Colon (tissue), 2 donors: ENCODE measurements around the gene TEKT2.

ENCODE experiments used
- FAIRE-seq: peaks from 2 replicates; lab custom pipeline; 2012; peaks lifted over from hg19 to GRCh38; lab: Jason Lieb, UNC
- donor health status: control.
- donor health status: control.

TEKT2 gene, protein sequence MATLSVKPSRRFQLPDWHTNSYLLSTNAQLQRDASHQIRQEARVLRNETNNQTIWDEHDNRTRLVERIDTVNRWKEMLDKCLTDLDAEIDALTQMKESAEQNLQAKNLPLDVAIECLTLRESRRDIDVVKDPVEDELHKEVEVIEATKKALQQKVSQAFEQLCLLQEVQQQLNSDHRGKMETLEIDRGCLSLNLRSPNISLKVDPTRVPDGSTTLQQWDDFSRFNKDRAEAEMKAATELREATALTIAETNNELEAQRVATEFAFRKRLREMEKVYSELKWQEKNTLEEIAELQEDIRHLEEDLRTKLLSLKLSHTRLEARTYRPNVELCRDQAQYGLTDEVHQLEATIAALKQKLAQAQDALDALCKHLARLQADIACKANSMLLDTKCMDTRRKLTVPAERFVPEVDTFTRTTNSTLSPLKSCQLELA

DNA sequence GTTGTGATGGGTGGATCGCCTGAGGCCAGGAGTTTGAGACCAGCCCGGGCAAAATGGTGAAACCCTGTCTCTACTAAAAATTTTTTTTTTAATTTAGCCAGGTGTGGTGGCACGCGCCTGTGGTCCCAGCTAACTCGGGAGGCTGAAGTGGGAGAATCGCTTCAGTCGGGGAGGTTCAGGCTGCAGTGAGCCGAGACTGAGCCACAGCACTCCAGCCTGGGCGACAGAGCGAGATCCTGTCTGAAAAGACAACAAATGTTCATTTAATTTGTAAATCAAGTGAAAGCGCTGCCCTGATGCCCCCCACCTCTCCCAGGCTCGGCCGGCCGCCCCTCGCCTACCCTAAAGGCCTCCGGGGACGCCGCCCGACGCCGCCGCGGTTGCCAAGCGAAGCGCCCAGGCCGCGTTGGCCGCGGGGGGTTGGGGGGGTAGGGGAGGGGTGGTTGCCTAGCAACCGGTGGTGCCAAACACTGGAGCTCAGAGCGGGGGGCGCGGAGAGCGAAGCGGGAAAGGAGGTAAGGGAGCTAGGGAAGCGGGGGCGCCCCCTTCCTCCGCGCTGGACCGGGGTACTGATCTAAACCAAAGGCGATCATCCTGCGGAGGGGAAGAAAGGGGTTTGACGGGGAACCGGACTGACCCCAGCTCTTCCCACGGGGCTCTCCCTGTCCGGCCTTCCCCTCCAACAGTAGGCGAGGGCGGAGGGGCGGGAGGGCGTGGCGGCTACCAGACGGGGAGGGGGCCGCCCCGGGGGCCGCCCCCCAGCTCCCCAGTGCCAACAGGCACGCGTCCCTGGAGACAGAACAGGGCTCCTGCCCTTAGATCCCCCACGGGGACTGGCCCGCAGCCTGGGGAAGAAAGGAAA lies at the start of gene TEKT2:
Gene TEKT2, plus strand, starts transcription at position 460 of the 862 bp plus-strand sequence. CDS start 828 bp downstream, outside the sequence.
- FAIRE-seq: no peak

DNA sequence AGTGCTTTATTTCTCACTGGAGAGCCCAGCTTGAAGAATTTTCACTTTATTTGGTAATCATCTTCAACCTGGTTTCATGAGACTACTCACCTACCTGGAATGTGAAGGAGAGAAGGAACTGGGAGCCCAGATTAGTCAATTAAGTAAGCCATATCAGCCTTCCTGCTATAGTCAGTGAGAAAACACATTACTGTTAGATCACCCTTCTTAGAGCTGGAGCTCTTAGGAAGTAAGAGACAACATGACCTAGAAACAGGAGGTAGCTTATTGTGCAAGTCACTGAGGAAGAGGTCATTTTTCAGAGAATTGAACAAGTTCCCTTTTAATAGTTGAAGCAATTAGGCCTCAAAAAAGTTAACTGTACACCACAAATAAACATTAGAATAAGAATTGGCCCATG lies 49.2 kb upstream of the TEKT2 start:
- FAIRE-seq: no peak

DNA sequence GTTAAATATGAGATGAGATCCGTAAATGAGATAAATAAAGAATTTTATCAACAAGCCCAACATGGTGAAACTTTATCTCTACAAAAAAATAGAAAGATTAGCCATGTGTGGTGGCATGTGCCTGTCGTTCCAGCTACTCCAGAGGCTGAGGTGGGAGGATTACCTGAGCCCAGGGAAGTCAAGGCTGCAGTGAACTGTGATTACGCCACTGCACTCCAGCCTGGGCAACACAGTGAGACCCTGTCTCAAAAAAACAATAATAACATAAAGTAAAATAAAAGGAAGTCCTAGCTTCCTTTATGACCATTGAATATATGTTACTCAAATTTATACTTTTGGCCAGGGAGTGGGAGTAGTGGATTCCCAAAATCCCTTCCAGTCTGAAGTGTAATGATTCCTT lies 48.7 kb upstream of the TEKT2 start:
- no peak for FAIRE-seq

DNA sequence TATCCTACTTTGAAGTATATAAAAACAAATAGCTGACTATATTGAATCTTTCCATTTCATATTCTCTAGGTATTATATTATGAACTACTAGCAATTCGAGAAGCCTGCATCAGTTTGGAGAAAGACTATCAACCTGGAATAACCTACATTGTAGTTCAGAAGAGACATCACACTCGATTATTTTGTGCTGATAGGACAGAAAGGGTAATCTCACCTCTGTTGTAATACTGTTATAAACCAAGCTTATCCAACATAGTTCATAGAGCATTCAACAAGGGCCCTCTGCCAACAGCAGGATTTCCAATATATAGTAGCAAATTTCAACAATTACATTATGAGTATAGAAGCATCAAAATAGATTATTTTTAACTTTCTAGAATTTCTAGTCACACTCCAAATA lies 43.7 kb upstream of the TEKT2 start:
- no peak for FAIRE-seq

DNA sequence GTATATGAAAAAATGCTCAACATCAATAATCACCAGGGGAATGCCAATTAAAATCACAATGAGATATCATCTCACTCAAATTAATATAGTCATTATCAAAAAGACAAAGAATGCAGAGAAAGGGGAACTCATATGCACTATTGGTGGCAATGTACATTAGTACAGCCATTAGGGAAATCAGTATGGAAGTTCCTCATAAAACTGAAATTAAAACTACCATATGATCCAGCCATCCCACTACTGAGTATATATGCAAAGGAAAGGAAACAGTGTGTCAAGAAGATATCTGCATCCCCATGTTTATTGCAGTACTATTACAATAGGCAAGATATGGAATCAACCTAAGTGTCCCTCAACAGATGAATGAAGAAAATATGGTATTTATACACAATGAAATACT lies 32.1 kb upstream of the TEKT2 start:
- FAIRE-seq: no peak

DNA sequence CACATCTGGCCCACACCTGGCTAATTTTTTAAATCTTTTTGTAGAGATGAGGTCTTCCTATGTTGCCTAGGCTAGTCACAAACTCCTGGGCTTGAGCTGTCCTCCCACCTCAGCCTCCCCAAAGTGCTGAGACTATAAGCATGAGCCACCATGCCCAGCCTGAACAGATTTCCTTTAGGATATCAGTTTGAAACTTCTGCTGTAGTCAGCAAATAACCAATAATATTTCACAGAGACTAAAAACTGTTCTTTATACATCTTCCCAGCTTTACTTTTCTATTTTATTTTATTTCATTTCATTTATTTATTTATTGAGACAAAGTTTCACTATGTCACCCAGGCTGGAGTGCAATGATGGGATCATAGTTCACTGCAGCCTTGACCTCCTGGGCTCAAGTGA lies 29.9 kb upstream of the TEKT2 start:
- FAIRE-seq: no peak

DNA sequence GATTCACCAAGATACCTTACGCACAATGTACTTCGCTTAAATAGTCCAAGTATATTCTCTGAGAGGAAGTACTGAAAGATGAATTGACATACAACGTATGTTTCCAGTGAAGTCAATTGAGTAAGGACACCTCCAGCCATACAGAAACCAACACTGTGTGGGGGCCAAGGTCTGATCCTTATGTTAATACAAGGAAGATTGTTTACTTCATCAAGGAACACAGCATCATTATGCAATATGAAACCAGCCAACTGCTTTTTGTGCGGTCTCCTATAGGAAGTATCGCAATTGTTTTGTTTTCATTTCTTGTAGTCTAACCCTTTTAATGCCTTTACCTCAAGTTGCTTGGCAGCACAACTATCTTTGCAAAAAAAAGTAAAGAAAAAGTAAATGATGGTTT lies 28.2 kb upstream of the TEKT2 start:
- FAIRE-seq: no peak

DNA sequence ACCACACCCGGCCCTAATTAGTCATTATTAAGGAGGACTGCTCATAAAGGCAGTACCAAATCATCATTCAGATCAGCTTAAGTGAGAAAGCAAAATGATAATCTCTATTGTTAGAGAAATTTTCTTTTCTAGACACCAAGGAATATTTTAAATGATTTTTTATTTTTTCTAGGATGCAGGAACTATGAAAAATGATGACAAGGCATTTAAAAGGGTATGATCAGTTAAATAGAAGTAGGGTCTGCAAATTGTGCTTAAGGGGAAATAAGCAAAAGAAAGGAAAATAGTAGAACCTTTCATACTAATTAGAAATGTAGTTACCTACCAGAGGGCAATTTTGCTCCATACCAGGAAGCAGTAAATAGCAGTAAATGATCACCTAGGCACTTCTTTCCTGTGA lies 21.6 kb upstream of the TEKT2 start:
- no peak for FAIRE-seq

DNA sequence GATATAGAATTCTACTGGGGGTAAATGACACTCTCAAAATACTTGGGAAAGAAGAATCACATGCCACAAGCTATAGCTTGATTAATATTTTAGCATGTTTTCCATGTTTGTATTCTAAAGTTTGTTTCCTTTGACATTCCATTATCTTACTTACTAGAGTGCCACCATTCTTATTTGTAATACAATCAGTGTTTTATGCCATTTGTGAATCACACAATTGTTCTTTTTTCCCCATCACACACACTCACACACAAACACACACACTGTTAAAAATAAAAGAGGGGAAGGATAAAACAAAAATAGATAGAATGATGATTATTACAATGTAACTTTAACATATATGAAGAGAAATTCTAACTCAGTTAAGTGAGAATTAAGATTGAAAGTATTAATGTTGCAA lies 16.0 kb upstream of the TEKT2 start:
- FAIRE-seq: no peak

DNA sequence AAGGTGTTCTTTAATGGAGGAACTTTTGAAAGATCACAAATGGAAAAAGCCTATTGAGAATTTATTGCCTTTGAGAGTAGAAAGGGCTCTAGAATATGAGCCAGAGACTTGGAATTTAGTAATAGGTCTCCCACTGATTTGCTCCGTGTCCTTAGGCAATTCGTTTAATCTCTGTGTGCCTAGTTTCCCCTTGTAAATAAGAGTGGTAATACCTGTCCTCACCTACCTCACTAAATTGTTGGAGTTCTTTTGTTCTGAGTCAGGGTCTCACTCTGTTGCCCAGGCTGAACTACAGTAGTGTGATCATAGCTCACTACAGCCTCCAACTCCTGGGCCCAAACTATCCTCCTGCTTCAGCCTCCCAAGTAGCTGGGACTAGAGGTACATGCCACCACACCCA lies 15.0 kb upstream of the TEKT2 start:
- FAIRE-seq: no peak

DNA sequence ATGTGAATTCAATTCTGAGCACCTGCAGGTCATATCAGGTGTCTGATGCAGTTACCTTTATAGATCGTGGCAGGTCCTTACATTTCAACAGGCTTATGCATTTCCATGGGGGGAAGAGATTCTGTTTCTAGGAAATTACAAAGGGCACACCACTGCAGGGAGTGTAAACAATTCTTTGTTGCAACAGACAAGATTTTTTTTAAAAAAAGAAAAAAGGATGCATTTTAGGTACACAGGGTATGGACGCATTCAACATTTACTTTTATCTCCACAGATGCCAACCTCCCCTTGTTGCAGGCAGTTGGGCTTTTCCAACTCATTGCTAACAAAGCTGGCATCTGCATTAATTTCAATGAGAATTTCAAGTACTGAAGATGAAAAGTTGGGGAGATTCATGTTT lies 13.5 kb upstream of the TEKT2 start:
- FAIRE-seq: no peak

DNA sequence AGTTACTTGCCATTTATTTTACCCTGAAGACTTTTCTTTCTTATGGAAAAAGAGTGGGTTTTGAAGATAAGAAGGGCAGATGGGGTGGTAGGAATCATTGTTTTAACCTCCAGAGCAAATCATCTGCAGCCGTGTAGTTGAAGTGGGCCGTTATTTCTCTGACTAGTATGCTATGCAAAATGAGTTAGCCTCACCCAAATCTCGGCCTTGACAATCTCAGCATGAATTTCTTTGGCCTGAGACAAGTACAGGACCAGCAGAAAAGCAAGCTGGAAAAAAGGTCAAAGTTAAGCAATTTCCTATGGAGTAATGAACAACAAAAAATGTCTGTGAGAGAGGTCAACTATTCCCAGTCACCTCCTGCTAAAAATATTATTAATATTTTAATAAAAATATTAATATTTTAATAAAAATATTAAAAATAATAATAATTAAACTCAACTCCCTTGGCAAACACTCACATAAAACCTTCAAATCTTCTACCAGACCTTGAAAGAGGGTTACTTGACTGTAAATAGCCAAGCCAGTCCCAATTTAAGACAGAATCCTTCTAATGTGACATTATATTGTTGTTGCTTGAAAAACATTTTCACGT lies 6.8 kb upstream of the TEKT2 start:
- FAIRE-seq: no peak

DNA sequence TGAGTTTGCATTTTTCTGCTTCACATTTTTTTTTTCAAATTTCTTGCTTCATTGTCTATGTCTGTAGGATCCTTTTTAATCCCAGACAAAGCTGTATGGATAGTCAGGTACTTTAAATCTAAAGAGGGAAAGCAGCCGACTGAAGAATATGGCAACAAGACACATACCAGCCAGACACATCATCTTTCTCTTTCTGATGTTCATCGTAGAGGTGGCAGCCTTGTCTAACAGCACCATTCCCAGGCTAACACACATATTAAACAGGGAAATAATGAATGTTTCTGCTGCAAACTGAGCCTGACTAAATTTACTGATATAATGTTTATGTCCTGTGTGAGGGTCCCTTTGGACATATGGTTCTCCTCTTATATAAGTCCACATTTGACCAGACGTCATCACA lies 3.7 kb upstream of the TEKT2 start:
- FAIRE-seq: no peak

DNA sequence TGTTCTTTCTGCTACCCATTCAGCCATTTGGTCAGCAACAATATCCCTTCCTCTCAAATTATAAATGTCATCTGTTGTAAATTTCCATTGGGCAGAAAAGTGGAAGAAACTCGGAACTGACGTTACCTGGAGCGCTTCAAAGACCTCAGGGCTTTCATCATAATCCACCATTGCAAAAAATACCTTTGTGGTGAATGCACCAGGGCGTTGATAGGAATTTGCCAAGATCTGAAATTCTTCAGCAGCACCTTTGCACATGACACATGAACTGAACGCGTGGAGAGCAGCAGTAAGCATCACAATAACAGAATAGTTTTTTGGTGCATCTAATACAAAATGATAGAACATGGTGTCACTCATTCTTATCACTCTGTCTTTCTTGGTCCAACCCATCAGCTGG lies 3.1 kb upstream of the TEKT2 start:
- FAIRE-seq: no peak

DNA sequence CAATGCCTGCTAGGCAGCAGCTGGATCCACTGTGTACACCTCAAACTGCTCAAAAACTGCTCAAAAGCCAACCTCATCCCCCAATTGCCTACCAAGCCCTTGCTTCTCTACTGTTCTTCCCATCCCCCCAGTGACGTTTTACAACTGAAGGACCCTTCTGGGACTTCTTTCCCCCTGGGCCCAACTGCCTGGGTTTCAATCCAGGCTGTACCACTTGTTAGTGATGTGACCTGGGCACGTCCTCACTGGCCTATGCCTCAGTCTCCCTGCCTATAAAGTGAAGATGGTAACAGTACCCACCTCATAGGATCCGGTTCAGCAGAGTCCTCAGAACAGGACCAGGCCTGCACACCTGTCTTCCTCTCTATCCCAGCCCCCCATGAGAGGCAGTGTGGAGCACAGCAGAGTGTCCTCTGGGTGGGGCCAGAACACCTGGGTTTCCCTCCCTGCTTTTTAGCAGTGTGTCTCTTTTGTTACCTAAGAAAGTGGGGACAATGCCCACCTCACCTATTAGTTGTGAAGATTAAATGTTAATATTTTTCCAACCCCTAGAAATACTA lies 1.9 kb upstream of the TEKT2 start:
- no peak for FAIRE-seq

DNA sequence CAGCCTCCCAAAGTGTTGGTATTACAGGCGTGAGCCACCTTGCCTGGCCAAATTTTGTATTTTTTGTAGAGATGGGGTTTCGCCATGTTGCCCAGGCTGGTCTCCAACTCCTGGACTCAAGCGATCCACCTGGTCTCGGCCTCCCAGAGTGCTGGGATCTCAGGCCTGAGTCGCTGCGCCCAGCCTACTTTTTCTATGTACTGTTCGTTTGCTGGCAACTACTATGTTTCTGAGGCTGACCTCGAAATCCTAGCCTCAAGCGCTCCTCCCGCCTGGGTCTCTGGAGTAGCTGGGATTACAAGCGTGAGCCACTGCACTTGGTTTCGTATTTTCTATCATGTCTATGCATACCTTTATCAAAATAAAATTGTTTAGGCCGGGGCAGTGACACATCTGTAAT lies 675 bp upstream of the TEKT2 start:
- no peak for FAIRE-seq

DNA sequence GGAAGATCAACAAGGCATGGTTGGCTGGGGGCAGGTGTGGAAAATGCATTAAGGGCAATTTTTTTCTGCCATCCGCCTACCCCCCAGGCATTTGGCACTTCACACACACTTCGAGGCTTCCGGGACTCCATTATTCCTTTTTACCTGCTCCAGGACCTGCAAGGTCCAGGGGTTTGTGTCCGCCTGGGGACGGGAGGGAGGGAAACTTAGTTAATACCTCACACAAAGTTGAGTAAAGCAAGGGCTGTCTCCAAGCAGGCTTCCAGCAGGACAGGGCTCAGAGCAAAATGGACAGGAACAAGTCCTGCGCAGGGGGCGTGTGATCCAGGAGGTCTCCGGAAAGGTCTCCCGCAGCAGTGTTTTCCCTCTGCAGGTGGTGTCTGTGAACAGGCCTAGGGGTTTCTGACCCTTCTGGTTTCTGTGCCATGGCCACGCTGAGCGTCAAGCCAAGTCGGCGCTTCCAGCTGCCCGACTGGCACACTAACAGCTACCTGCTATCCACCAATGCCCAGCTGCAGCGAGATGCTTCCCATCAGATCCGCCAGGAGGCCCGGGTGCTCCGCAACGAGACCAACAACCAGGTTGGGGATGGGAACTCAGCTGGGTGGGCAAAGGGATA lies 712 bp downstream of the TEKT2 start:
- FAIRE-seq: no peak

DNA sequence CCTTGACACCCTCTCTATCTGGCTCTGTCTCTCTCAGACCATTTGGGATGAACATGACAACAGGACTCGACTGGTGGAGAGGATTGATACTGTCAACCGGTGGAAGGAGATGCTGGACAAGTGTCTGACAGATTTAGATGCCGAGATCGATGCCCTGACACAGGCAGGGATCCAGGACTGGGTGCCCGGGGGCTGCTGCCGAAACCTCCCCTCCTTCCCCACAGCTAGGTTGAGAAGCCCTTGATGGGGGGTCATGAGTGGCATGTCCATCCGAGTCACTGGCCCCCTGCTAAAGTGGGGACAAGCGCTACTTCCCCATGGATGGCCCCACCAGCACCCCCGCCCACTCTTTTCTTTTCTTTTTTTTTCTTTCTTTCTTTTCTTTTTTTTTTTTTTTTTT lies 1.2 kb downstream of the TEKT2 start:
- FAIRE-seq: no peak

DNA sequence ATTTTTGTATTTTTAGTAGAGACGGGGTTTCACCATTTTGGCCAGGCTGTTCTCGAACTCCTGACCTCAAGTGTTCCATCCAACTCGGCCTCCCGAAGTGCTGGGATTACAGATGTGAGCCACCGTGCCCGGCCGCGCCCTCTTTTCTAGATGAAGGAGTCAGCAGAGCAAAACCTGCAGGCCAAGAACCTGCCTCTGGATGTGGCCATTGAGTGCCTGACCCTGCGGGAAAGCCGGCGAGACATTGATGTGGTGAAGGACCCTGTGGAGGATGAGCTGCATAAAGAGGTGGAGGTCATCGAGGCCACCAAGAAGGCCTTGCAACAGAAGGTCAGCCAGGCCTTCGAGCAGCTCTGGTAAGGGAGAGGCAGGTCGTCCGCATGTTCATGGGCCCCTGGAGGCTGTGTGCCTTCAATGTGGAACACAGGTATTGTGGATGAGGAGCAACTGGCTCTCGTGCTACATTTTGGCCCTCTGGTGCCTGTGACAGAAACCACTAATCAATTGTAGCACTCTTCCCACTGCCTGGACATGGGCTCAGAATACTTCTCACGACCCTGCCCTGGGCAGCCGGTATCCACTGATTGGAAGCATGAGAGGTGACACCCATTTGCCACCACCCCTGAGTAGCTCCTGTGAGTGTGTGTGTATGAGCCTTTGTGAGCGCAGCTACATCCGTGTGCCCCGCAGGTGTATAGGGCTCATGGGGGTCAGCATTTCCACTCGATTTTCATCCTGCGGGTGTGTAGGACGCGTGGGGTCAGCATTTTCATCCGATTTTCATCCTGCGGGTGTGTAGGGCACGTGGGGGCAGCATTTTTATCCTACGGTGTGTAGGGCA lies 2.0 kb downstream of the TEKT2 start:
- FAIRE-seq: no peak

DNA sequence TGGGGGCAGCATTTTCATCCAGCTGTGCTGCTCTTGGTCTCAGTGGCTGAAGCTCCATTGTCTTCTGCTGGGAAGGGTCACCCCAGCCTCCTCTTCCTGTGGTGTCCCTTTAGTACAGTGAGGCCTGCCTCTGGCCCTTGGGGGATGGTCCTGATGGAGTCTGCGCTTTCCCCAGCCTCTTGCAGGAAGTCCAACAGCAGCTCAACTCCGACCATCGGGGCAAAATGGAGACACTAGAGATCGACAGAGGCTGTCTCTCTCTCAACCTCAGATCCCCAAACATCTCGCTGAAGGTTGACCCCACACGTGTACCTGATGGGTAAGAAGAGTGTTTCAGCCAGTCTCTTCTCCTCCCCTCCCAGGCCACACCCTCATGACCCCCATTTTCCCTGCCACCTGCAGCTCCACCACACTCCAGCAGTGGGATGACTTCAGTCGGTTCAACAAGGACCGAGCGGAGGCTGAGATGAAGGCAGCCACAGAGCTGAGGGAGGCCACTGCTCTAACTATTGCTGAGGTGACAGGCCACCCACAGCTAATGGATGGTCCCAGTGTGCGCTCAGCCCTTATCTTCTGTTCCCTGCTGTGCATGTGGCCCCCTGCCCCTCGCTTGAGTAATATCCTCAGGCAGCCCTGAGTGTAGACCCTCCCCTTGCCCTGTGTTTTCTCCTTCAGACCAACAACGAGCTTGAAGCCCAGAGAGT lies 2.8 kb downstream of the TEKT2 start:
- no peak for FAIRE-seq
